ENCODE data around the gene STRBP. TPM values are rescaled to one million over a fixed set of nuclear protein-coding genes. Genes with fewer than 3 reads are reported as not detected.
A peak's percentile ranks its signal among the peaks of the same experiment; 100 is the strongest.

The STRBP gene
- total and polyA plus RNA-seq, 9 of the 15 experiments (the other 6 are each of a cell fraction or from before 2014, with no cell fraction given), result 27.7 to 84.0 (median 70.2) TPM

- Histone ChIP-seq H3K9me3 (replicated peaks; ENCODE audit: control insufficient read depth, insufficient read depth, low read depth, low read length) (no peaks in the 10 kb centered on the region), H3K27me3 (ENCODE audit: control insufficient read depth in 2 of 2, insufficient read depth in 2 of 2, low read length in 2 of 2) (no peaks in the 10 kb centered on the region), H3K9me1 (ENCODE audit: control insufficient read depth, insufficient read depth, low read length) (no peaks in the 10 kb centered on the region), H3K4me3 (no peak overlapping the region), H3K9ac (ENCODE audit: insufficient read depth in 1 of 2, low read depth in 2 of 2, low read length in 2 of 2) (peak overlapping the region; percentile 57 to 69; a peak in 3 of 4 replicates), H4K20me1 (replicated peaks; ENCODE audit: control insufficient read depth, insufficient read depth, low read length) (no peaks in the 10 kb centered on the region), H2AFZ (ENCODE audit: low read depth, low read length) (peak overlapping the region; percentile 87), H3K4me1 (replicated peaks in 1 of 2; ENCODE audit: control insufficient read depth in 2 of 2, insufficient read depth in 2 of 2, low read length in 2 of 2) (peaks cover 52 to 67% of the 10 kb centered on the region in 2 experiments), H3K36me3 (ENCODE audit: control insufficient read depth, insufficient read depth, low read length) (no peaks in the 10 kb centered on the region), H3K79me2 (ENCODE audit: control insufficient read depth, insufficient read depth, low read length) (no peaks in the 10 kb centered on the region), H3K27ac (ENCODE audit: extremely low read depth, low read depth, low read length) (peak overlapping the region; percentile 76), H3K4me2 (ENCODE audit: insufficient read depth, low read length) (peak overlapping the region; percentile 61)
- WGBS (ENCODE audit: insufficient coverage, low coverage, missing lambda C conversion rate), result 1% methylated on average over 10 of the region's 10 CpGs
- POLR2A ChIA-PET, result interaction anchor here (0.5 to 1.8 kb wide), 13 partner anchors 9 to 134 kb away, joined by 3 to 9 read pairs (median 3); no protein-coding TSS in a partner anchor
- intact Hi-C loops (cut with micrococcal nuclease) (no loop called here), in situ Hi-C loops (cut with MboI) (no loop called here)
- CTCF ChIA-PET (ENCODE audit: low intra/inter-chr PET ratio), result no interaction called here
- no TSS peak for BruUV-seq (replicated peaks)
- ATAC-seq (peak; percentile 51), DNase-seq (ENCODE audit: extremely low read depth in 1 of 4, low spot score in 3 of 4) (peak; percentile 37 to 88 (median 58)), FAIRE-seq (peak; percentile 79)
- TF ChIP-seq ZNF551 (CRISPR knock-in tag; IDR thresholded peaks at IDR 0.05) (no peak), ZNF699 (CRISPR knock-in tag; IDR thresholded peaks at IDR 0.05; ENCODE audit: insufficient replicate concordance) (no peak), KAT2B (IDR thresholded peaks at IDR 0.05; ENCODE audit: low read depth, low read length) (no peak), CHD2 (IDR thresholded peaks at IDR 0.05; ENCODE audit: low read depth, low read length) (no peak), ZNF561 (CRISPR knock-in tag; conservative IDR thresholded peaks at IDR 0.05) (no peak), PML (IDR thresholded peaks at IDR 0.05; ENCODE audit: low read length) (no peak), ZBTB7A (IDR thresholded peaks at IDR 0.05; ENCODE audit: borderline replicate concordance, control insufficient read depth, low read depth, low read length) (no peak; the same call in 1 of the 2 replicates), KLF10 (CRISPR knock-in tag; IDR thresholded peaks at IDR 0.05) (no peak), NR0B1 (IDR thresholded peaks at IDR 0.05; ENCODE audit: partially characterized antibody) (no peak), ZNF146 (CRISPR knock-in tag; IDR thresholded peaks at IDR 0.05; ENCODE audit: unreplicated experiment) (no peak), POLR2AphosphoS2 (IDR thresholded peaks at IDR 0.05; ENCODE audit: low read length) (no peak), ADNP (tag; IDR thresholded peaks at IDR 0.05) (no peak), FOXA1 (IDR thresholded peaks at IDR 0.05; ENCODE audit: borderline replicate concordance) (no peak), MXI1 (IDR thresholded peaks at IDR 0.05; ENCODE audit: low read depth, low read length) (no peak), SOX6 (IDR thresholded peaks at IDR 0.05) (0 out of 2 replicates have a peak, but pooled peaks have one; percentile 31), U2AF2 (optimal IDR thresholded peaks at IDR 0.05; ENCODE audit: low read depth, low read length) (no peak), HDAC6 (IDR thresholded peaks at IDR 0.05; ENCODE audit: low read depth, low read length) (no peak), MCM7 (IDR thresholded peaks at IDR 0.05) (no peak), ELF4 (CRISPR knock-in tag; IDR thresholded peaks at IDR 0.05) (no peak), SETDB1 (IDR thresholded peaks at IDR 0.05; ENCODE audit: low read length) (no peak), UBTF (IDR thresholded peaks at IDR 0.05; ENCODE audit: borderline replicate concordance in 1 of 2, low read depth in 2 of 2, low read length in 2 of 2) (peak in 1 of 2 experiments; percentile 28; a peak in 1 of 4 replicates)
Measured at GRCh38 chr9:123299558-123300126, 31.3 kb upstream of the STRBP start.

Measured in K562 (cell line).